SK-N-SH treated with all-trans-retinoic acid at 6 μM for 48 hours (cell line): ENCODE data around the gene CHIA.
"Not testable (repeated sequence)": the region's sequence is repeated elsewhere in the genome, so short reads cannot be mapped to it uniquely, and the experiment has no call there.

Experiments
- ARNTL ChIP-seq: fragments of 450-650 bp; formaldehyde crosslinking; IDR thresholded peaks from 2 replicates; pipeline ENCODE4 v1.5.0; 2020; ENCODE audit warnings: low read depth, mild to moderate bottlenecking, moderate library complexity, borderline replicate concordance
- BACH2 ChIP-seq: fragments of 250-450 bp; sonication (Bioruptor Pico); IDR thresholded peaks from 2 replicates; pipeline ENCODE4 v1.9.0; 2021; ENCODE audit warnings: mild to moderate bottlenecking, borderline replicate concordance
- ESRRG ChIP-seq: fragments of 250-450 bp; sonication (Bioruptor Pico); IDR thresholded peaks from 2 replicates; pipeline ENCODE4 v1.6.1; 2021; ENCODE audit warnings: mild to moderate bottlenecking
- GLIS3 ChIP-seq: fragments of 250-450 bp; sonication (Bioruptor Pico); IDR thresholded peaks from 2 replicates; pipeline ENCODE4 v1.5.0; 2020; ENCODE audit warnings: mild to moderate bottlenecking, moderate library complexity
- ISL1 ChIP-seq: fragments of 250-450 bp; sonication (Bioruptor Pico); IDR thresholded peaks from 2 replicates; pipeline ENCODE4 v2.1.2; 2022; ENCODE audit warnings: mild to moderate bottlenecking, moderate library complexity
- OSR1 ChIP-seq: fragments of 250-450 bp; sonication (Bioruptor Pico); IDR thresholded peaks from 2 replicates; pipeline ENCODE4 v1.8.0; 2022; ENCODE audit warnings: moderate library complexity, mild to moderate bottlenecking, inconsistent platforms
- RARB ChIP-seq: fragments of 250-450 bp; sonication (Bioruptor Pico); IDR thresholded peaks from 2 replicates; pipeline ENCODE4 v1.8.0; 2021; ENCODE audit warnings: mild to moderate bottlenecking, moderate library complexity
- SNAI2 ChIP-seq: fragments of 250-450 bp; sonication (Bioruptor Pico); IDR thresholded peaks from 2 replicates; pipeline ENCODE4 v1.5.0; 2020; ENCODE audit warnings: mild to moderate bottlenecking, moderate library complexity
- ZNF565 ChIP-seq: fragments of 450-650 bp; formaldehyde crosslinking; conservative IDR thresholded peaks from 2 replicates; pipeline ENCODE4 v1.5.0; 2020; ENCODE audit warnings: low read depth, mild to moderate bottlenecking, moderate library complexity
- TF ChIP-seq, protein P1 (sequence below): fragments of 250-450 bp; sonication (Bioruptor Pico); IDR thresholded peaks from 2 replicates; pipeline ENCODE4 v1.8.0; 2020; ENCODE audit warnings: mild to moderate bottlenecking, moderate library complexity, borderline replicate concordance

DNA sequence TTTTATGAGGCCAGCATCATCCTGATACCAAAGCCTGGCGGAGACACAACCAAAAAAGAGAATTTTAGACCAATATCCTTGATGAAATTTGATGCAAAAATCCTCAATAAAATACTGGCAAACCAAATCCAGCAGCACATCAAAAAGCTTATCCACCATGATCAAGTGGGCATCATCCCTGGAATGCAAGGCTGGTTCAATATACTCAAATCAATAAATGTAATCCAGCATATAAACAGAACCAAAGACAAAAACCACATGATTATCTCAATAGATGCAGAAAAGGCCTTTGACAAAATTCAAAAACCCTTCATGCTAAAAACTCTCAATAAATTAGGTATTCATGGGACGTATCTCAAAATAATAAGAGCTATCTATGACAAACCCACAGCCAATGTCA, 48.2 kb downstream of the CHIA start:
- TF ChIP-seq, protein P1, sequence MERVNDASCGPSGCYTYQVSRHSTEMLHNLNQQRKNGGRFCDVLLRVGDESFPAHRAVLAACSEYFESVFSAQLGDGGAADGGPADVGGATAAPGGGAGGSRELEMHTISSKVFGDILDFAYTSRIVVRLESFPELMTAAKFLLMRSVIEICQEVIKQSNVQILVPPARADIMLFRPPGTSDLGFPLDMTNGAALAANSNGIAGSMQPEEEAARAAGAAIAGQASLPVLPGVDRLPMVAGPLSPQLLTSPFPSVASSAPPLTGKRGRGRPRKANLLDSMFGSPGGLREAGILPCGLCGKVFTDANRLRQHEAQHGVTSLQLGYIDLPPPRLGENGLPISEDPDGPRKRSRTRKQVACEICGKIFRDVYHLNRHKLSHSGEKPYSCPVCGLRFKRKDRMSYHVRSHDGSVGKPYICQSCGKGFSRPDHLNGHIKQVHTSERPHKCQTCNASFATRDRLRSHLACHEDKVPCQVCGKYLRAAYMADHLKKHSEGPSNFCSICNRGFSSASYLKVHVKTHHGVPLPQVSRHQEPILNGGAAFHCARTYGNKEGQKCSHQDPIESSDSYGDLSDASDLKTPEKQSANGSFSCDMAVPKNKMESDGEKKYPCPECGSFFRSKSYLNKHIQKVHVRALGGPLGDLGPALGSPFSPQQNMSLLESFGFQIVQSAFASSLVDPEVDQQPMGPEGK: not testable (repeated sequence)
- TF ChIP-seq ESRRG (CRISPR knock-in tag); ISL1 (CRISPR knock-in tag); RARB; OSR1 (CRISPR knock-in tag); BACH2; ZNF565 (CRISPR knock-in tag); SNAI2 (CRISPR knock-in tag); ARNTL (CRISPR knock-in tag); GLIS3 (CRISPR knock-in tag): not testable (repeated sequence)
